ENCODE measurements around the gene MED17.

The MED17 gene

DNA sequence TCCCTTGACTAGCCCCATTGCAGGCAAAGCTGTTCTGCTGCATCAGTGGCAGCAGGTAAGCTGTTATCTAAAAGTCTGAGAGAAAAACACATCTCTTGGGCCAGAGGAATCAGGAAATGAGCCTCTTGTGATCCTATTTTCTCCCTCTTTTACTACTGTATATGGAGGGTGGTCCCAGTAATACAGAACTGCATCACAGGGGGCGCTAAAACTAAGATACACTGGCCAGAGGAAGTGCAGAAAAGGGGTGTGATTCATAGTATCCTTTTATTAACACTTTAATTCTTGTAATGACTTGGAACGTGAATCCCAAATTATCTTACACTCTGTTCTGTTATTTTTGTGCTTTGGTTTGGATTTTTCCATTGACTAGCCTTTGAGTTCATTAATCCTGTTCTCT, 8.8 kb upstream of the MED17 start:
- no peaks in the 10 kb centered on the region for H3K9me3 ChIP-seq (ENCODE audit: control insufficient read depth in 2 of 2, low read length in 2 of 2)

DNA sequence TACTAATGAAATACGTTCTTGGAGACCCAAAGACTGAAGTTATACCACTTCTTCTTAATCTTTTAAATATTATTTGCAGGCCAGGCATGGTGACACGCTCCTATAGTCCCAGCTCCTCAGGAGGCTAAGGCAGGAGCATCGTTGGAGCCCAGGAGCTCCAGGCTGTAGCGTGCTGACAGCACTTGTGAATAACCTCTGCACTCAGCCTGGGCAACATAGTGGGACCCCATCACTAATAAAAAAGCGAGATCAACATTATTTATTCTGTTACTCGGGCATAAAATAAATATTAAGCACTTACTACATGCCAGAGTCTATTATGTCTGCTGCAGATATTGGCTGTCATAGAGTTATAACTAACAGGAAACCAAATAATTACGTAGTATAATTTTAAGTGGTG, 720 bp upstream of the MED17 start:
- Histone ChIP-seq H3K27ac (ENCODE audit: low read length) (no peak overlapping the region), H3K4me1 (ENCODE audit: control insufficient read depth, insufficient read depth, low read length) (peaks cover 21% of the 10 kb centered on the region), H3K36me3 (ENCODE audit: control insufficient read depth in 2 of 2, insufficient read depth in 2 of 2, low read length in 2 of 2) (no peaks in the 10 kb centered on the region), H3K9ac (ENCODE audit: low read length in 2 of 2) (peak overlapping the region in 1 of 2 donors; percentile 68), H3K9me3 (ENCODE audit: control insufficient read depth in 2 of 2, low read length in 2 of 2) (no peaks in the 10 kb centered on the region), H3K4me3 (ENCODE audit: low read length in 2 of 2) (peak overlapping the region; percentile 64 to 97), H3K27me3 (ENCODE audit: control insufficient read depth in 1 of 2, insufficient read depth in 2 of 2, low read length in 2 of 2) (no peaks in the 10 kb centered on the region)

More for the DNA sequence above, 8.8 kb upstream of the MED17 start:
- H3K27ac ChIP-seq (ENCODE audit: low read length): no peak overlapping the region
- H3K4me1 ChIP-seq (ENCODE audit: control insufficient read depth, insufficient read depth, low read length): no peaks in the 10 kb centered on the region
- no peak overlapping the region for H3K9ac ChIP-seq (ENCODE audit: low read length in 2 of 2)
- no peaks in the 10 kb centered on the region for H3K27me3 ChIP-seq (ENCODE audit: control insufficient read depth in 1 of 2, insufficient read depth in 2 of 2, low read length in 2 of 2)
- H3K36me3 ChIP-seq (ENCODE audit: control insufficient read depth in 2 of 2, insufficient read depth in 2 of 2, low read length in 2 of 2): peaks cover 0 to 3% of the 10 kb centered on the region in 2 donors
- no peak overlapping the region for H3K4me3 ChIP-seq (ENCODE audit: low read length in 2 of 2)

DNA sequence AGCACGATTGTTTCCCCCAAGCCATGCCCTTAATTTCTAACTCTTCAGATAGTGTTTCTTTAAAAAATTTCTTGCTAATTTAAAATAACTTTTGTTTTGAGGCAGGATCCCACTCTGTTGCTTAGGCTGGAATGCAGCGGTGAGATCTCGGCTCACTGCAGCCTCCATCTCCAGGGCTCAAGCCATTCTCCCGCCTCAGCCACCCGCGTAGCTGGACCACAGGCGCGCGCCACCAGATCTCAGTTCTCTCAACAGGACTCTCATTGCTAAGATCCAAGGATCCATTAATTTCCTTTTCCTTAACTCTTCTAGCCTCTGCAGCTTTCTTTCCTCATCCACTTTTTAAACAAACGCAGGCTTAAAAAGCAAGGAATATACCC, 327 bp upstream of the MED17 start:
- peak overlapping the region; percentile 64 to 97 for H3K4me3 ChIP-seq (ENCODE audit: low read length in 2 of 2)
- H3K9me3 ChIP-seq (ENCODE audit: control insufficient read depth in 2 of 2, low read length in 2 of 2): no peaks in the 10 kb centered on the region
- no peaks in the 10 kb centered on the region for H3K27me3 ChIP-seq (ENCODE audit: control insufficient read depth in 1 of 2, insufficient read depth in 2 of 2, low read length in 2 of 2)
- H3K36me3 ChIP-seq (ENCODE audit: control insufficient read depth in 2 of 2, insufficient read depth in 2 of 2, low read length in 2 of 2): peaks cover 0 to 2% of the 10 kb centered on the region in 2 donors
- H3K4me1 ChIP-seq (ENCODE audit: control insufficient read depth, insufficient read depth, low read length): peaks cover 21% of the 10 kb centered on the region
- H3K27ac ChIP-seq (ENCODE audit: low read length): peak overlapping the region; percentile 90
- H3K9ac ChIP-seq (ENCODE audit: low read length in 2 of 2): peak overlapping the region; percentile 68 to 98

DNA sequence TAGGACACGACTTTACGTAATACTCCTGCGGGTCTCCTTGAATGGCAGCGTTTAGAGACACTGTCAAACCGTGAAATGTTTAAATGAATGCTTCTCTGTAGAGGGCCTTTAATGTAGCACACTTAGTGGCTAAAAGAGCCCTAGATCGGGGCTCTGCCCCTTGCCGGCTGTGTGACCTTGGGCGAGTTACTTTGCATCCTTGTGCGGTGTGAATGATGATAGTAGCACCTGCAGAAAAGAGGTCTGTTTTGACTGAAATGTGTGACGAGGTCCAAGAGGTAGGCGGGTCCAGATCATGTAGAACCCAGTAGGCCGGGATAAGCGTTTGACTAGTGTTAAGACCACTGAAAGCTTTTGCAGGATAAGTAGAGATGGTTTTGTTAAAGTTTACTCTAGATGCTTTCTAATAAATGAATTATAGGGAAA, 866 bp downstream of the MED17 start:
- Histone ChIP-seq H3K9me3 (ENCODE audit: control insufficient read depth in 2 of 2, low read length in 2 of 2) (no peaks in the 10 kb centered on the region), H3K4me1 (ENCODE audit: control insufficient read depth, insufficient read depth, low read length) (peaks cover 21% of the 10 kb centered on the region), H3K4me3 (ENCODE audit: low read length in 2 of 2) (peak overlapping the region; percentile 64 to 97)

DNA sequence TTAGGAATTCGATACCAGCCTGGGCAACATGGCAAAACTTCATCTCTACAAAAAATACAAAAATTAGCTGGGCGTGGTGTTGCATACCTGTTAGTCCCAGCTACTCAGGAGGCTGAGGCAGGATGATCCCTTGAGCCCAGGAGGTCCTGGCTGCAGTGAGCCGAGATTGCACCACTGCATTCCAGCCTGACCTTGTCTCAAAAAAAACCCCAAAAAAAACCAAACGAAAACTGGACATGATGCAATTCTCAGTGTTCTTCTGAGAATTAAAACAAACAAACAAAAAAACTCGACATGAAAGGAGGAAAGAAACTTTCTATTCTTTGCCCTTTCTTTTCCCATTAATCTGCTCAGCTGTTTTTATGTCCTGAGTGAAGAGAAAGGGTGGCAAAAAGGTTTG, 7.4 kb downstream of the MED17 start:
- Histone ChIP-seq H3K9me3 (ENCODE audit: control insufficient read depth in 2 of 2, low read length in 2 of 2) (no peaks in the 10 kb centered on the region), H3K4me1 (ENCODE audit: control insufficient read depth, insufficient read depth, low read length) (peaks cover 5% of the 10 kb centered on the region), H3K27ac (ENCODE audit: low read length) (no peak overlapping the region), H3K36me3 (ENCODE audit: control insufficient read depth in 2 of 2, insufficient read depth in 2 of 2, low read length in 2 of 2) (peaks cover 45 to 57% of the 10 kb centered on the region in 2 donors), H3K27me3 (ENCODE audit: control insufficient read depth in 1 of 2, insufficient read depth in 2 of 2, low read length in 2 of 2) (no peaks in the 10 kb centered on the region), H3K9ac (ENCODE audit: low read length in 2 of 2) (no peak overlapping the region), H3K4me3 (ENCODE audit: low read length in 2 of 2) (no peak overlapping the region)

More for the DNA sequence above, 866 bp downstream of the MED17 start:
- Histone ChIP-seq H3K27ac (ENCODE audit: low read length) (peak overlapping the region; percentile 90), H3K9ac (ENCODE audit: low read length in 2 of 2) (peak overlapping the region; percentile 68 to 98), H3K27me3 (ENCODE audit: control insufficient read depth in 1 of 2, insufficient read depth in 2 of 2, low read length in 2 of 2) (no peaks in the 10 kb centered on the region), H3K36me3 (ENCODE audit: control insufficient read depth in 2 of 2, insufficient read depth in 2 of 2, low read length in 2 of 2) (peaks cover 5 to 11% of the 10 kb centered on the region in 2 donors)

DNA sequence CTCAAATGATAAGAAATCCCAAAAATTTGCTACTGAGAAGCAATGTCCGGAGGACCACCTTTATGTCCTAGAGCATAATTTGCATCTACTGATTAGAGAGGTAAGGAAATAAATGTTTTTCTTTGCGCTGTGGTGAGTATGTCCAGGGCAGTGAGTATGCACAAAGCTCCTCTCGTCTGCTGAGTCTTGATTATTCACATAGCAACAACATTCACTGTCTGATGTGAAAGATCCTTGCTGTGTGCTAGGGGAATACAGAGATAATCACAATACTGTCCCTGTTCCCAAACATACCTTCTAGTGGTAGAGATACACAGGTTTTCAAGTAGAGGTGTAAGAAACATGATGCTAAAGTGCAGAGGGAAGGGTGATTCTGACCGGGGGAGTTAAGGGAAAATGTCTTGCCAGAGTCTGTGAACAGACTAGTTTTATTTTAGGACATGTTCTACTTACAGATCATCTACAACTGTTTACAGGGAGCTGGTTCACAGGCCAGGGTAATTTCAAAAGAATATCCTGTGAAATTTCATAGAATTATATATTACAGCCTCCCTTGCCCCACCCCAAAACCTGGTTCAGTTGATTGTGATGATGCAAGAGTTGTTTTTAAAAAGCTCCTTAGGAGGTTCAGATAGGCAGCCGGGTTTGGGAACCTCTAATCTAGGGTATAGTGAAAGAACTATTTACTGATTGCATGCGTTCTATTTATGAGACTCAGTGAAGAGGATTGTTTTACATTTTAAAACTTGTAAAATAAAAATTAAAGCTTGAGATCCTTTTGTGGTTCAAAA, 12.6 kb downstream of the MED17 start:
- peaks cover 46 to 52% of the 10 kb centered on the region in 2 donors for H3K36me3 ChIP-seq (ENCODE audit: control insufficient read depth in 2 of 2, insufficient read depth in 2 of 2, low read length in 2 of 2)
- H3K4me3 ChIP-seq (ENCODE audit: low read length in 2 of 2): no peak overlapping the region
- H3K9ac ChIP-seq (ENCODE audit: low read length in 2 of 2): no peak overlapping the region
- no peak overlapping the region for H3K27ac ChIP-seq (ENCODE audit: low read length)
- no peaks in the 10 kb centered on the region for H3K27me3 ChIP-seq (ENCODE audit: control insufficient read depth in 1 of 2, insufficient read depth in 2 of 2, low read length in 2 of 2)
- no peaks in the 10 kb centered on the region for H3K9me3 ChIP-seq (ENCODE audit: control insufficient read depth in 2 of 2, low read length in 2 of 2)
- H3K4me1 ChIP-seq (ENCODE audit: control insufficient read depth, insufficient read depth, low read length): no peaks in the 10 kb centered on the region

DNA sequence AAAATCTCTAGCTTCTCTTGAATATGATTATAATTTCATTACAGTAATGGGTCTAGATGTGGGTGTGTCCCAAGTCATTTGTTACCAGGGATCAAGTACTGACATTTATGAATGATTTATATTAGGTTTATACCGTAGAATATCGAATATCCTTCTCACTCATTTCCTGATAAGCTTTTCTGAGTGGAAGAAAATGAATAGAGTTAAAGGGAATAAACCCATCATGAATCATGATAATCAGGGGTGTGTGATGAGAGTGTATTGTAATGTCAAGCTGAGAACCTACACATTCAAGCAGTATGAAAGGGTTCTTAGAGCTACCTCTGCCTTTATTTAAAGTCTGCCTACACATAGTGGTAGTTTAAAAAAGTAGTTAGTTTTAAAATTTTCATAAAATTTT, 17.3 kb downstream of the MED17 start:
- no peak overlapping the region for H3K9ac ChIP-seq (ENCODE audit: low read length in 2 of 2)
- H3K4me3 ChIP-seq (ENCODE audit: low read length in 2 of 2): no peak overlapping the region
- no peaks in the 10 kb centered on the region for H3K9me3 ChIP-seq (ENCODE audit: control insufficient read depth in 2 of 2, low read length in 2 of 2)
- H3K27ac ChIP-seq (ENCODE audit: low read length): no peak overlapping the region
- no peaks in the 10 kb centered on the region for H3K4me1 ChIP-seq (ENCODE audit: control insufficient read depth, insufficient read depth, low read length)
- H3K36me3 ChIP-seq (ENCODE audit: control insufficient read depth in 2 of 2, insufficient read depth in 2 of 2, low read length in 2 of 2): peaks cover 33 to 47% of the 10 kb centered on the region in 2 donors
- H3K27me3 ChIP-seq (ENCODE audit: control insufficient read depth in 1 of 2, insufficient read depth in 2 of 2, low read length in 2 of 2): no peaks in the 10 kb centered on the region

DNA sequence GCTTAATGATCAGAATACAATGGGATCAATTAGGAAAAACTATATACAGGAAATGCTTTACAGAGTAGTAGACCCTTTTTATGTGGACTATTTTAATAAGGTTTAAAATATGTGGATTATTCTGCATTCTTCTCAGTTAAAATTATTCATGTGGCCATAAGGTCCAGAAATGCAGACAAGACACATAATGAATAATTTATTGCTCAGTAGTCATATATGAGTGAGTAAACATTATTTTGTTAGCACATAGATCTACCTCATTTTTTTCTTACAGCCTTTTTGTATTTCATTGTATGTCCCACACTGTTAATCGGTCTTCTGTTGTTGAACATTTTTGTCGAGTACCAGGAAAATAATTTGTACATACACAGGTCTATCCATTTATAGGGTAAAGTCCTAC, 20.8 kb downstream of the MED17 start:
- no peak overlapping the region for H3K9ac ChIP-seq (ENCODE audit: low read length in 2 of 2)
- H3K27me3 ChIP-seq (ENCODE audit: control insufficient read depth in 1 of 2, insufficient read depth in 2 of 2, low read length in 2 of 2): no peaks in the 10 kb centered on the region
- no peaks in the 10 kb centered on the region for H3K4me1 ChIP-seq (ENCODE audit: control insufficient read depth, insufficient read depth, low read length)
- H3K27ac ChIP-seq (ENCODE audit: low read length): no peak overlapping the region
- H3K36me3 ChIP-seq (ENCODE audit: control insufficient read depth in 2 of 2, insufficient read depth in 2 of 2, low read length in 2 of 2): peaks cover 35 to 47% of the 10 kb centered on the region in 2 donors
- H3K9me3 ChIP-seq (ENCODE audit: control insufficient read depth in 2 of 2, low read length in 2 of 2): no peaks in the 10 kb centered on the region
- no peak overlapping the region for H3K4me3 ChIP-seq (ENCODE audit: low read length in 2 of 2)

DNA sequence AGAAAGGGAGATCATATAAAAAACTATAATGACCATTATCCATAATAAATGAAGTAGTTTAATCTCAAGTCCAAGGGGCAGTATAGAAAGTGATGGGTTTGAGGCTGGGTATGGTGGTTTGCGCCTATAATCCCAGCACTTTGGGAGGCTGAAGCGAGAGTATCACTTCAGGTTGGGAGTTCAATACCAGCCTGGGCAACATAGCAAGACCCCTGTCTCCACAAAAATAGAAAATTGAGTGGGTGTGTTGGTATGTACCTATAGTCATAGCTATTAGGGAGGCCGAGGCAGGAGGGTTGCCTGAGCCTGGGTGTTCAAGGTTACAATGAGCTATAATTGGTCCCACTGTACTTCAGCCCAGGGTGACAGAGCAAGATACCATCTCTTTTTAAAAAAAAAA, 23.9 kb downstream of the MED17 start:
- no peaks in the 10 kb centered on the region for H3K4me1 ChIP-seq (ENCODE audit: control insufficient read depth, insufficient read depth, low read length)
- H3K9me3 ChIP-seq (ENCODE audit: control insufficient read depth in 2 of 2, low read length in 2 of 2): no peaks in the 10 kb centered on the region
- H3K27me3 ChIP-seq (ENCODE audit: control insufficient read depth in 1 of 2, insufficient read depth in 2 of 2, low read length in 2 of 2): no peaks in the 10 kb centered on the region
- H3K27ac ChIP-seq (ENCODE audit: low read length): no peak overlapping the region
- no peak overlapping the region for H3K9ac ChIP-seq (ENCODE audit: low read length in 2 of 2)
- H3K36me3 ChIP-seq (ENCODE audit: control insufficient read depth in 2 of 2, insufficient read depth in 2 of 2, low read length in 2 of 2): peaks cover 42 to 54% of the 10 kb centered on the region in 2 donors
- H3K4me3 ChIP-seq (ENCODE audit: low read length in 2 of 2): no peak overlapping the region

DNA sequence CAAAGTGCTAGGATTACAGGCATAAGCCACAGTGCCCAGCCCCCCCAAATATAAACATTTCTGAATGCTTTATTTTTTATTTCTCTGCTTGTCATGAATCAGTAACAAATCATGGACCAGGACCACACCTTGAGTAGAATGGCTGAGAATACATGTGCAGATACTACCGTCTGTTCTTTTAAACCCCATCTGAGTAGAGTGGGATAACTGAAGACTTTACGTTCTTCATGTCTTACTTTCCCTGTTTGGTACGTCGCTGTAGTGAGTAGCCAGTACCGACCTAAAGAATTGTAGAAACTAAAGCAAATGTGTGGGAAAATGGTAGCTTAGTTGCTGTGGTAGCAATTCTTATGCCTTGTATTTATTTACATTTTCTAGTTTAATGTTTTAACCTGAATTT, 29.9 kb downstream of the MED17 start:
- Histone ChIP-seq H3K36me3 (ENCODE audit: control insufficient read depth in 2 of 2, insufficient read depth in 2 of 2, low read length in 2 of 2) (peaks cover 37 to 43% of the 10 kb centered on the region in 2 donors), H3K9me3 (ENCODE audit: control insufficient read depth in 2 of 2, low read length in 2 of 2) (no peaks in the 10 kb centered on the region), H3K27me3 (ENCODE audit: control insufficient read depth in 1 of 2, insufficient read depth in 2 of 2, low read length in 2 of 2) (no peaks in the 10 kb centered on the region), H3K4me1 (ENCODE audit: control insufficient read depth, insufficient read depth, low read length) (peaks cover 2% of the 10 kb centered on the region), H3K27ac (ENCODE audit: low read length) (no peak overlapping the region), H3K9ac (ENCODE audit: low read length in 2 of 2) (no peak overlapping the region), H3K4me3 (ENCODE audit: low read length in 2 of 2) (no peak overlapping the region)

DNA sequence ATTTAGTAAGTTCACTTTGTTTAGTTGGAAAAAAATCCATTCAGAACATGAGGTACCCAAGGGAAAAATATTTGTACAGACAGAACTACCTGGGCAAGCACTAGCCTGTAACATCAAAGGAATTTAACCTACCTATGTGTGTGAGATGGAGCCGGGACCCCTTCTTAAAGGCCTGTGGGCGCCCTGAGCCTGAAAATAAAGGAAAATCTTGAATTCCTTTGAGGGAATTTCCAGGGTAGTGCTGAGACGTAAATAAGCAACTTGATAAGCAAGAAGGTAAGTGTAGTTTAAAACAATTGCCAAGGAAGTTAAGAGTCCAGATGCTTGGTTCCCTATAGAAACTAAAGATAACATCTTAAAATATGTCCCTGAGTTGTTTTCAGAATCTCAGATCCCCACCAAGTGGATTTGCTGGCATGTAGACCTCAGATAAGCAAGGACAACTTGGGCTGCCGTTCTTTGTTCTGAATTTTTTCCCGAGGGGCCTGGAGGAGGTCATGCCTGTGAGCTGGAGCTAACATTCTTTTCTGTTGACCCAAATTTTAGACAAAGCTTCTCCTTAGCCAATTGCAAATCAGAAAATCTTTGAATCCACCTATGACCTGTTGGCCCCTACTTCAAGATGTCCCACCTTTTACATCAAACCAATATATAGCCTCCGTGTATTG, 31.0 kb downstream of the MED17 start:
- H3K27ac ChIP-seq (ENCODE audit: low read length): no peak overlapping the region
- peaks cover 2% of the 10 kb centered on the region for H3K4me1 ChIP-seq (ENCODE audit: control insufficient read depth, insufficient read depth, low read length)
- H3K36me3 ChIP-seq (ENCODE audit: control insufficient read depth in 2 of 2, insufficient read depth in 2 of 2, low read length in 2 of 2): peaks cover 28 to 36% of the 10 kb centered on the region in 2 donors
- H3K4me3 ChIP-seq (ENCODE audit: low read length in 2 of 2): no peak overlapping the region
- H3K9ac ChIP-seq (ENCODE audit: low read length in 2 of 2): no peak overlapping the region
- no peaks in the 10 kb centered on the region for H3K27me3 ChIP-seq (ENCODE audit: control insufficient read depth in 1 of 2, insufficient read depth in 2 of 2, low read length in 2 of 2)
- no peaks in the 10 kb centered on the region for H3K9me3 ChIP-seq (ENCODE audit: control insufficient read depth in 2 of 2, low read length in 2 of 2)
